Activated T-helper 1 cell treated with anti-CD3 and anti-CD28 coated beads, Interleukin-12 subunit alpha, Interleukin-12 subunit beta, Interleukin-2, Interleukin-4 antibody, amounts not matched to agents 30 ng/mL and 10 ng/mL and 1 ng/mL, durations not matched to agents 14 hours and 24 hours and 36 hours (primary cell): ENCODE data around the gene RNF41. TPM values are rescaled to one million over a fixed set of nuclear protein-coding genes. Genes with fewer than 3 reads are reported as not detected.
"Not testable (repeated sequence)": the region's sequence is repeated elsewhere in the genome, so short reads cannot be mapped to it uniquely, and the experiment has no call there.

Experiments used
- DNase-seq: peaks from one replicate; pipeline ENCODE4 v3.0.0; 2021; ENCODE audit warnings: low spot score
- H3K27ac Mint-ChIP-seq: one replicate; pipeline ENCODE4 v1.8.0; 2021; ENCODE audit warnings: mild to moderate bottlenecking, mixed read lengths
- H3K27me3 Mint-ChIP-seq: one replicate; pipeline ENCODE4 v1.8.0; 2022; ENCODE audit warnings: mild to moderate bottlenecking, moderate library complexity, mixed read lengths; ENCODE audit not compliant: insufficient read depth
- H3K36me3 Mint-ChIP-seq: one replicate; pipeline ENCODE4 v1.8.0; 2021; ENCODE audit warnings: low read depth, mixed read lengths
- H3K4me1 Mint-ChIP-seq: one replicate; pipeline ENCODE4 v1.8.0; 2021; ENCODE audit warnings: low read depth, mixed read lengths
- H3K4me3 Mint-ChIP-seq: one replicate; pipeline ENCODE4 v1.8.0; 2021; ENCODE audit warnings: mild to moderate bottlenecking, moderate library complexity, mixed read lengths
- H3K9me3 Mint-ChIP-seq: one replicate; pipeline ENCODE4 v1.8.0; 2021; ENCODE audit warnings: mixed read lengths
- intact Hi-C: fragments of 100-400 bp; cut with micrococcal nuclease; formaldehyde crosslinking; loops from one replicate; pipeline ENCODE4 v1.15.1; 2024
- total RNA-seq: library from RNA; stranded (reverse); gene quantifications from 2 replicates; pipeline ENCODE4 v1.2.3, GENCODE V29; 2022

The RNF41 gene
- total RNA-seq, 1 donor from 2014 or later, result 47.2 TPM

DNA sequence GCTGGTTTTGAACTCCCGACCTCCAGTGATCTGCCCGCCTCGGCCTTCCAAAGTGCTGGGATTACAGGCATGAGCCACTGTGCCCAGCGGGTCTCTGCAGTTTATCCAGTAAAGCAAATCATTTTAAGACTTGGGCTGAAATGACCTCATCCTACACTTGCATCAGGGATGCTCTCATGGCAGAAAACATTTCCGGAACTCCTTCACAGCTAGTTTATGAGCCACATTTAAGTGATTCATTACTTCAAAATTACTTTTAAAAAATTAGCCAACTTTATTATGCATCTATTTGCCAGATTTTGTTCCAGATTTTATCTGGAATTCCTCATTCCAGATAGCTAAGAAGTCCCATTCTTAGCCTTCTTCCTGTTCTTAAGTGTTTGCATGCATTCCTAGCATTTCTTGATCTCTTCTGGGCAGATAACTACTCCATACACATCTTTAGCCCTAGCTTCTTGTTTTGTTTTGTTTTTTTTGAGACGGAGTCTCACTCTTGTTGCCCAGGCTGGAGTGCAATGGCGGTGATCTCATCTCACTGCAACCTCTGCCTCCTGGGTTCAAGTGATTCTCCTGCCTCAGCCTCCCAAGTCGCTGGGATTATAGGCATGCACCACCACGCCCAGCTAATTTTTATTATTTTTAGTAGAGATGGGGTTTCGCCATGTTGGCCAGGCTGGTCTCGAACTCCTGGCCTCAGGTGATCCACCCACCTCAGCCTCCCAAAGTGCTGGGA lies 24.7 kb downstream of the RNF41 start:
- H3K27me3 Mint-ChIP-seq, H3K36me3 Mint-ChIP-seq, intact Hi-C loops, H3K4me3 Mint-ChIP-seq, DNase-seq, H3K9me3 Mint-ChIP-seq, H3K27ac Mint-ChIP-seq: not testable (repeated sequence)
- peaks cover 11% of the 10 kb centered on the region for H3K4me1 Mint-ChIP-seq

DNA sequence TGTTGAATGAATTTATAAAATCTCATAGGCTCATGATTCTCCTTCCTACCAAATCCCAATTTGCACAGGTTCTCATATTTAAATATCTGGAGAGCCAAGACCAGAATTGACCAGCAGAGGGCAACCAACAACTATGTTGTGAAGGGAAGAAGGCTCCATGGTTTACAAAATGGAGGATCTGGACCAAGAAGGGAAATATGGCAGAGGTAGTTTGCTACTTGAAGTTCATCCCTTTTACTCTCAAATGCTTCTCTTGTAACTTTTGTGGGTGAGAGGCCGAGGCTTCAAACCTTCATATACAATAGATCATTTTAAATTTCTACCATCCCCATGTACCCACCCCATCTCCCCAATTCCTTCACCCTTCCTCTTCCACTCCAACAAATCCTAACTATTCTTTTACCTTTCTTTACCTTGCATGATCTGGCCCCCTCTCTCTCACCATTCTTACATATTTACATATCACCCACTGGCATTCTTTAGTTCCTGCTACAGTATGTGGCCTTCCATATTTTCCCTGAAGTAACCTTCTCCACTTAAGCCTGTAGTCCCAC lies 28.6 kb downstream of the RNF41 start:
- intact Hi-C loops, result loop anchor here (1.0 to 5.0 kb wide), 6 partner anchors 31 to 275 kb away; partner anchors contain the start of genes ANKRD52, APOF, COQ10A and NABP2
- DNase-seq, result peak; percentile 64
- Mint-ChIP-seq H3K27me3 (peaks cover 2% of the 10 kb centered on the region), H3K36me3 (peaks cover 5% of the 10 kb centered on the region), H3K9me3 (no peaks in the 10 kb centered on the region), H3K27ac (peak overlapping the region; percentile 59), H3K4me1 (peaks cover 32% of the 10 kb centered on the region), H3K4me3 (no peak overlapping the region)

- intact Hi-C loops, result loop anchor here (2.0 to 5.0 kb wide), 2 partner anchors 74 to 170 kb away; partner anchors contain the start of genes APOF, COQ10A and STAT2
- Mint-ChIP-seq H3K36me3 (peaks cover 5% of the 10 kb centered on the region), H3K4me1 (peaks cover 37% of the 10 kb centered on the region), H3K9me3 (no peaks in the 10 kb centered on the region), H3K27me3 (peaks cover 2% of the 10 kb centered on the region), H3K4me3 (no peak overlapping the region), H3K27ac (no peak overlapping the region)
- no peak for DNase-seq
Measured at GRCh38 chr12:56192582-56192981, 29.1 kb downstream of the RNF41 start.

- intact Hi-C loops, result loop anchor here (1.0 to 5.0 kb wide), 2 partner anchors 38 to 172 kb away; partner anchors contain the start of genes APOF, MYL6B and STAT2
- DNase-seq, result no peak
- Mint-ChIP-seq H3K27ac (peak overlapping the region; percentile 96), H3K36me3 (peaks cover 10% of the 10 kb centered on the region), H3K4me3 (peak overlapping the region; percentile 93), H3K9me3 (no peaks in the 10 kb centered on the region), H3K27me3 (peaks cover 2% of the 10 kb centered on the region), H3K4me1 (peaks cover 53% of the 10 kb centered on the region)
Measured at GRCh38 chr12:56190695-56191155, 31.0 kb downstream of the RNF41 start.

- Mint-ChIP-seq H3K9me3 (no peaks in the 10 kb centered on the region), H3K36me3 (peaks cover 12% of the 10 kb centered on the region), H3K27me3 (peaks cover 2% of the 10 kb centered on the region), H3K27ac (peak overlapping the region; percentile 96), H3K4me3 (peak overlapping the region; percentile 93), H3K4me1 (peaks cover 55% of the 10 kb centered on the region)
- intact Hi-C loops, result loop anchor here (1.0 to 10.0 kb wide), 7 partner anchors 38 to 451 kb away; partner anchors contain the start of genes APOF, MYL6B, RPS26 and STAT2
- peak; percentile 77 for DNase-seq
Measured at GRCh38 chr12:56189918-56190694, 31.6 kb downstream of the RNF41 start.

DNA sequence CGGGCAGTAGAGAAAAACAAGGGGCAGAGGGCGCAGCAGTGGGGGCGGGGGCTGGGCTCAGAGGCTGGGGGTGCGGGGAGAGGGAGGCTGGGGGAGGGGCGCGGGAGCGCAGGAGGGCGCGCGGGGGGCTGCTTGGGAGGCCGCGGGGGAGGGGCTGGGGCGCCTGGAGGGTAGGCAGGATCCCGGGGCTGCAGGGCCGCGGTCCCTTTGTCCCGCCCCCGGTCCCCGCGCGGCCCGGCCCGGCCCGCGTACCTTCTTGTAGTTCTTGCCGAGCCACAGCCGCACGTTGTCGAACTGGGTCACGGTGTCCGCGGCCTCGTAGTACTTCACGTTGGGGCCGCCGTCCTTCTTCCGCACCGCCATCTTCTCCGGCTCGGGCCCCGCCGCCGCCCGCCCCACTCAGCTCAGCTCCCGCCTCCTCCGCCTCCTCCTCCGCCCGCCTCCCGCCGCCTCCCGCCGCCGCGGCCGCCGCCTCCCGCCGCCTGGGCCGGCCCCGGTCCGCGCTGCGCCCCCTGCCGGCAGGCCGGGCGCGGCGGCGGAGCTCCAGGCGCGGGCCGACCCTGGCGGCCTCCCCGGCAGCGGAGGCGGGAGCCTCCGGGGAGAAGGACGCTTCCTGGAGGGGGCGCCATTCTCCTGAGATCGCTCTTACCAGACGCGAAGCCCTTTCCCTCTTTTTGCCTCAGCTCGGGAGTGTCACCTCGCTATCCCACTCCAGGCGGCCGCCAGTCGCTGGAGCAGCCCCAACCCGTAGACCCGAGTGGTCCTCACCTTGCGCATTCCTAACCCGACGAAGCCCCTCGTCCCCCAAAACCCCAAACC lies 32.4 kb downstream of the RNF41 start, which contains the start of gene SMARCC2:
Gene SMARCC2 (minus strand): TSS at position 385 of the 819 bp plus-strand sequence. CDS start 22 bp downstream, at position 363.
- peaks cover 55% of the 10 kb centered on the region for H3K4me1 Mint-ChIP-seq
- H3K27me3 Mint-ChIP-seq, result peaks cover 2% of the 10 kb centered on the region
- H3K4me3 Mint-ChIP-seq, result peak within 1 kb of the TSS; percentile 95
- H3K36me3 Mint-ChIP-seq, result peaks cover 20% of the 10 kb centered on the region
- intact Hi-C loops, result loop anchor here (1.0 to 10.0 kb wide), 5 partner anchors 63 to 451 kb away; partner anchors contain the start of gene RPS26
- H3K9me3 Mint-ChIP-seq, result no peaks in the 10 kb centered on the region
- peak within 1 kb of the TSS; percentile 96 for H3K27ac Mint-ChIP-seq
- DNase-seq, result peak; percentile 85

- Mint-ChIP-seq H3K27me3 (peaks cover 2% of the 10 kb centered on the region), H3K36me3 (peaks cover 23% of the 10 kb centered on the region), H3K4me3 (peak overlapping the region; percentile 95), H3K4me1 (peaks cover 55% of the 10 kb centered on the region), H3K9me3 (no peaks in the 10 kb centered on the region), H3K27ac (peak overlapping the region; percentile 92)
- intact Hi-C loops, result loop anchor here (1.0 to 10.0 kb wide), 6 partner anchors 30 to 450 kb away; partner anchors contain the start of genes MYL6 and RPS26
- no peak for DNase-seq
Measured at GRCh38 chr12:56188778-56189098, 33.0 kb downstream of the RNF41 start.

GRCh38 chr12:56188131-56188777 lies 33.5 kb downstream of the RNF41 start:
- intact Hi-C loops, result loop anchor here (1.0 to 10.0 kb wide), 3 partner anchors 30 to 449 kb away; partner anchors contain the start of genes MYL6 and RPS26
- Mint-ChIP-seq H3K27ac (peak overlapping the region; percentile 92), H3K9me3 (no peaks in the 10 kb centered on the region), H3K27me3 (peaks cover 2% of the 10 kb centered on the region), H3K36me3 (peaks cover 24% of the 10 kb centered on the region), H3K4me1 (peaks cover 52% of the 10 kb centered on the region), H3K4me3 (peak overlapping the region; percentile 95)
- DNase-seq, result no peak

DNA sequence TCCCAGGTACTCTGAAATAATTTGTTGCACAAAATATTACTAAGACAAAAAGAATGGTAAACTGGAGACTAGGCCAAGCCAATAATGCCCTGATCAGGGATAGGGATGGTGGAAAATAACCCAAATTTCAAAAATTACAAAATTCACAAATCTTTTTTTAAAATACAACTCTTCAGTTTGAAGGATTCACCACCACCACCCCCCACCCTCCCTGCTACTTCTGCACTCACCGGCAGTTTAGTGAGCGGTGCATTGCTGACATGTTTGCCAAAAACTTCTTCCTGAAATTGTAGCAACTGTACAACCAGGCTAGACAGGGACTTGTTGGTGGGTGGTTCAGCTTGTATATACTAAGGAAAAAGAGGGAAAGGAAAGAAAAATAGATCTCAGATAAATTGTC lies 34.8 kb downstream of the RNF41 start:
- Mint-ChIP-seq H3K9me3 (no peaks in the 10 kb centered on the region), H3K4me3 (peak overlapping the region; percentile 95), H3K36me3 (peaks cover 24% of the 10 kb centered on the region), H3K27me3 (peaks cover 2% of the 10 kb centered on the region), H3K4me1 (peaks cover 43% of the 10 kb centered on the region), H3K27ac (no peak overlapping the region)
- no peak for DNase-seq
- intact Hi-C loops, result loop anchor here (10.0 kb wide), 1 partner anchor 142 kb away; the partner anchor contains the start of gene RPS26

- H3K4me1 Mint-ChIP-seq, result no peaks in the 10 kb centered on the region
- H3K27ac Mint-ChIP-seq, result no peak overlapping the region
- DNase-seq, result no peak
- H3K27me3 Mint-ChIP-seq, result no peaks in the 10 kb centered on the region
- intact Hi-C loops, result no loop called here
- no peaks in the 10 kb centered on the region for H3K9me3 Mint-ChIP-seq
- H3K4me3 Mint-ChIP-seq, result no peak overlapping the region
- H3K36me3 Mint-ChIP-seq, result peaks cover 49% of the 10 kb centered on the region
Measured at GRCh38 chr12:56178347-56178746, 43.4 kb downstream of the RNF41 start.

DNA sequence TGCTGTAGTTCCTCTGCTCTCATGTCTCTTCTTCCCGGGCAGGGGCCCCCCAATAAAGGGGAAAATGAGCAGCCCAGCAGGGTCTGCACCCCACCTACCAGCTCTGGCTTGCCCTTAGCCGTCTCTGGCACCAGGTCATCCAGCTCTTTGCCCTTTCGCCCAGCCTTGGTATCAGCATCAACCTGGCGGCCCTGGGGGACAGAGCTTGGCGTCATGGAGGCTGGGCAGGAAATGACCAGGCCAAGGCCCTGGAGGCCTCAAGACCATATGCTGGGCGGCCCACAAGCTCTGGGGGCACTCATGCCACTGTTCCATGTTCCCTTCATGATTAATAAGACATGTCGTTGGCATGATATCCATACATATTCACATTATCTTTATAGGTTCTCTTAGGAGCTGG lies 48.9 kb downstream of the RNF41 start:
- no peak overlapping the region for H3K27ac Mint-ChIP-seq
- H3K36me3 Mint-ChIP-seq, result peaks cover 53% of the 10 kb centered on the region
- H3K9me3 Mint-ChIP-seq, result no peaks in the 10 kb centered on the region
- no peak for DNase-seq
- H3K4me1 Mint-ChIP-seq, result peaks cover 2% of the 10 kb centered on the region
- no peaks in the 10 kb centered on the region for H3K27me3 Mint-ChIP-seq
- no peak overlapping the region for H3K4me3 Mint-ChIP-seq
- intact Hi-C loops, result no loop called here
